HG03439 (cell line): ENCODE results near the gene ARHGAP18.

Experiments
- ATAC-seq: cut with Tn5 transposase; IDR thresholded peaks from one replicate; pipeline ENCODE4 v1.9.1; 2021; ENCODE audit warnings: mild to moderate bottlenecking, moderate library complexity; ENCODE audit not compliant: unreplicated experiment

Gene ARHGAP18

DNA sequence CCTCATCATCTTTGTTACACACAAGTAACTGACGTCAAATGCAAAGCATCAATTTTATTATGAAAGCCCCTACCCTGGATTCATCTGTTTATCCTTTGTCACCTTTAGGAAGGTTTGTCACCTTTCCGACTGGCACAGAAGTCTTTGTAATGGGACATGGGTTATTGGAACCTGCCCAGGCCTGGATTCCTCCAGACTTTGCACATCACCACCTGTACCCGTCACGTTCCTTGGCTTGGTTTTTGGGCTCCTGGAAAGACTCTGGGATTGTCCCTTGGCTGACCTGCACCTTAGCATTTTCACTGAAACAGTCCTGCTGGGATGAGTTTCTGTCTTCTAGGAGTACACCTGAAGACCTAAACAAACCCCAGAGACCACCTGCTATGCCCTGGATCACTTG, 15.4 kb upstream of the ARHGAP18 start:
- no peak for ATAC-seq

DNA sequence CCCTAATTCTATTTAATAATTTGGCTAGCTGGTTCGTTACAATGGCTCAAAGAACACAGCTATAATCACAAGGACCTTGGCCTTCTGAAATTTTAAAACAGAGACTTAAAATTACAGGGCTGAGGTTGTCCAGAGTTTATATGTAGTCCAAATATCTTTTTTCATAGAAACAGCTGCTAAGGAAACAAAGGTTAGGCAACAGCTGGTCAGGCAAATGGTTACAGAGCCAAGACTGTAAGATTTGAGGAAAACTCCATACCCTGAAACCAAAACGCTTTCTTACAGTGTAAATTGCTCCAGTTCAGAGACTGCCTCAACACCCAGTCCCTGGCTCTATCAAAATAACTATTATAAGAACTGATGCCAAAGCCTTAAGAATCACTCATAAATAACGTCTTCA, 9.7 kb upstream of the ARHGAP18 start:
- no peak for ATAC-seq

DNA sequence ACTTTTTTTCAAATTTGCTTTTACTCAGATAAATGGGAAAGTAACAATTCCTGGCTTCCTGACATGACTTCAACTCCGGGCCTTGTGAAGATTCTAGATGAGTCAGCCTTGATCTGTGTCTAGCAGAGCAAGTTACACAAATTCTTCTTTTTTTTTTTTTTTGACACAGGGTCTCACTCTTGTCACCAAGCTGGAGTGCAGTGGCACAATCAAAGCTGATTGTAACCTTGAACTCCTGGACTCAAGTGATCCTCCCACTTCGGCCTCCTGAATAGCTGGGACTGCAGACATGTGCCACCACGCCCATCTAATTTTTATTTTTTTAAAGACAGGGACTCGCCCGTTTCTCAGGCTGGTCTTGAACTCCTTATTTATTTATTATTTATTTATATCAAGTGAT, 7.3 kb upstream of the ARHGAP18 start:
- ATAC-seq, result no peak

DNA sequence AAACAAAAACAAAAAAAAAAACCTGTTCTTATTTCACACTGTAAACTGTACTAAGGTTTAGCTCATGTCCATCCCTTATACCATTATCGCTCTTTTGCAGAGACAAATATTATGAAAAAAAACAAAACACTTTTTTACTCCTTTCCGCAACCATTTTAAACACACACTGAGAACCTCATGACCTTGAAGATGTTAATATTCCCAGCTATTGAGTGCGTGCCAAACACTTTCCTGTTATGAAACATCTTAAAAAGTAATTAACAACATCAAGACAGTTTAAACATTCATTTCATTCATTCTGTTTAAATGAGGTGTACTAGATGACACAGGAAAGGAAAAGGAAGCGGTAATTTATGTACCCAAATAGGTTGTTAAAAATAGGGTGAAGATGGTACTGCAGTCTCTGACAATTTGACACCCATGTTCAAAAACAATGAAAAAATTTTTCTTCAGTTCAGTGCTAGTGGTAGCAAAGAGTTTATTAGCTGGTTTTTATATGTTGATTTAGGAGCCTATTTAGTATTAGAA, 3.9 kb upstream of the ARHGAP18 start:
- no peak for ATAC-seq

DNA sequence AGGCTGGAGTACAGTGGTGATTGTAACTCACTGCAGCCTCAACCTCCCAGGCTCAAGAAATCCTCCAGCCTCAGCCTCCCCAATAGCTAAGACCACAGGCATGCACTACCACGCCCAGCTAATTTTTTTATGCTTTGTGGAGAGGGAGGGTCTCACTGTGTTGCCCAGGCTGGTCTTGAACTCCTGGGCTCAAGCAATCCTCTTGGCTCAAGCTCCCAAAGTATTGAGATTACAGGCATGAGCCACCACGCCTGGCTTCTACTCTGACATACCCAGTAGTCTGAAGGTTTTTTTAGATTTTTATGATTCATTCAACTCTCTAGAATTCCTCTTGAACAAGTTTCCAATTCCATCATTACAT, 1.3 kb upstream of the ARHGAP18 start:
- ATAC-seq, result no peak

DNA sequence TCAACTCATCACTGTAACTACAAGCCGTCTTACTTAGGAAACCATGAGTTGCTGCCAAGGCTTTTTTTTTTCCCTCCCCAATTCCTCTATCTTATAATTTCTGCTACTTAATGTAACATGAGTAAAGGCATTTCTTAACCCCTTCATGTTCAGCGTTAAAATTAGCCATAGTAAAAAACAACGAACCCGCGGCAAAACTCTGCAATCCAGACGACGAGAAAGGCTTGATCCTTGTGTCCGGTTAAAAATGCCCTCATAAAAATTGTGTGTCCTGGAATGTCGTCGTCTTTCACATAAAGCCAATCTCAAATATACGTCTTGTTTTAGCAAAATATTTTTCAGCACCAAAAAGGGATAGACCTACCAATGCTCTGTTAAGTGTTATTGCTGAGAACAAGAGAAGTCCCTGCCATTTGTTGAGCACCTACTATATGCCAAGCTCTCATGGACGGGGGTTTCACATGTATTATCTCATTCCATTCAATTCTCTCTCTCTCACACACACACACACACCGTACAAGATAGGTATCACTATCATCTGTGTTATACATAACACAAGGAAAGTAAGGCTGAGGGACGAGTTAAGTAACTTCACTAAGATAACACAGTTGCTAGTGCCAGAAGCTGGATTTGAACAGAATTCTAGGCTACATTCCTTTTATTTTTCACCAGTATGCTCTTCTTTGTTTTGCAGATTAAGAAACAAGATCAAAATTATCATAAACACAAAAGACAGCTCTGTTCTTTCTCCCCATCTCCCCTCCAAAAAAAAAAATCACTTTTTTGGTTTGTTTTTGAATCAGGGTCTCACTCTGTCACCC, 683 bp upstream of the ARHGAP18 start:
- no peak for ATAC-seq

DNA sequence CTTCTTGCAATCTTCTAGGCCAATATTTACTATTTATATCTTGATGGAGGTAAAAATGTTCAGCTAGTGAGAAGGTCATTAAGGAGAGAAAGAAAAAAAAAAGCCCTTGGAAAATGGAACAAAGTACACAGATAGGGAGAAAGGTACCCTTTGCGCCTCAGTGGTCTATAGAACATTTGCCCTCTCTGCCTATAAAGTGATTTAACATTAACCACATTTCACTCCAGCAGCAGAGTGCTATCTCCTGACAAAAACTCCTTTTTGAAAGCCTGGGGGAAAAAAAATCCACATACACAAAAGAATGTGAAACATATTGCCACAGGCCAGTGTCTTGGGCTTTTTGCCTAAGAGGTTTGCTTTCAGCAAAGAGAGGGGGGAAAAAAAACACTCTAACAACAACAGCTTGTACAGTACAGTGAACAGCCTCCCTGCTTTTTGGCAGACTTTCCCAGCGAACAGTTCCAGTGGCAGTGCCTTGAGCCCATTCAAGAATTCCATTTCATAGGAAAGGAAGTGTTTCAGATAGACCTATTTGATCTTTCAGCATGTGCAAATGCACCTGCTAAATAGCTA, 695 bp downstream of the ARHGAP18 start:
- ATAC-seq, result peak; percentile 19

DNA sequence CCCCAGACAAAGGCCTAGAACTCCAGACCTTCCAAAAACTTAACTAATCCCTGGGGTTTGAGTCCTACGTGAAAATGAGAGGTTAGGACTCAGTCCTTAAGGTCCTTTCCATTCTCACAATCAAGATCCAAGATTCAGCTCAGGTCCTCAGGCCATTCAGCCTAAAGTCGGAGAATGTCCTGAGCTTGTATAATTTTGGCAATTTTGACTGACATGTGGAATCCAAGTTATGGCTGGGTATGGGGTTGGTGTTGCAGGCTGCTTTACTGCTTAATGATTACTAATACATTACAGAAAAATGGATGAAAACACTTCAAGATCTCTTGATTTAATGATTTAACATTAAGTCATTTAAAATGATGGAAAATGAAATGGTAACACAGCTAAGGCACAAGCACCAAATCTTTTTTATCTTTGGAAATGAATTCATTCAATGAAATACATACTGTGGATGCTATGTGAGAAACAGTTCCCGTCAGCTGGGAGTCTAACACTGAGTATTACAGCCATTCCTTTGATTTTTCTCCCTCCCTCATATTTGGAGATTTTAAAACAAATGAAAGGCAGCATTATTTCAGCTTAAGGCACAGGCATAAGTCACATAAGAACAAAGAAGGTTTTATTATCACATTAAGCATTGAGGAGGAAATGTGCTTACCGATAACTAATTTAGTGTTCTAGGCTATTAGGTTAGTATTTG, 1.3 kb downstream of the ARHGAP18 start:
- ATAC-seq, result no peak

DNA sequence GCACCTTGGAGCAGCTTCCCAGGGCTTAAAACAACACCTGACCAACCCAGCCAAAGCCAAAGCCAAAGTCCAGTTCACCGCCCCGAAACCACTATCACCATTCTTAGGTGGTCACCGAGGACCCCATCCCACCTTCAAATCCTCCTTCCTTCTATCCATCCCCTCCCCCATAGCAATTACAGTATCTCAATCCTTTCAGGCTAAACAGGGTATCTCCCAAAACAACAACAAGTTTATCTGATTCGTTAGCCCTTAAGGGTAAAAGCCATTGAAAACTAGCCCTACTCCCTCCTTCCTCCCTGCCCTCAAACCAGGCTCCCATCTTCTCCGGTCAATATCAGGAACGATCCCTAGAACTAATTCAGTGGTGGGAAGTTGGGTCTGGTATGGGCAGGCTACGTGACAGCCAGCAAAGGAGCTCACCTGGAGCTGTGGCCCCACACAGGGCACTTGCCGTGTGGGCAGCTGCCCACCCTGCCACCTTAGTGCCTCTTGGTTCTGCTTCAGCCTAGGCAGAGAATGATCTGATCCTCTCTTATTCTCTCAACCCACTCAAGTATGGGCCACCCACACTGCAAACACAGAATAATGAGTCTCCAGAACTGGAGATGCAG, 2.0 kb downstream of the ARHGAP18 start:
- no peak for ATAC-seq

DNA sequence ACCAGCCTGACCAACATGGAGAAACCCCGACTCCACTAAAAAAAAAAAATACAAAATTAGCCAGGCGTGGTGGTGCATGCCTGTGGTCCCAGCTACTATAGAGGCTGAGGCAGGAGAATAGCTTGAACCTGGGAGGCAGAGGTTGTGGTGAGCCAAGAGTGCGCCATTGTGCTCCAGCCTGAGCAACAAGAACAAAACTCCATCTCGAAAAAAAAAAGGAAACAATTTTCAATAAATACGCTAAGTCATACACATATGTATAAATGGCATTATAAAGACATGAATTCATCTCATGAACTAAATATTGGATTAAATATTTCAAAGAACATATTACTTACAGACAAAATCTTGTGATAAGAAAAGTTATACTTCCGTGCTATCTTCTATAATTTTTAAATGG, 2.9 kb downstream of the ARHGAP18 start:
- ATAC-seq, result no peak

DNA sequence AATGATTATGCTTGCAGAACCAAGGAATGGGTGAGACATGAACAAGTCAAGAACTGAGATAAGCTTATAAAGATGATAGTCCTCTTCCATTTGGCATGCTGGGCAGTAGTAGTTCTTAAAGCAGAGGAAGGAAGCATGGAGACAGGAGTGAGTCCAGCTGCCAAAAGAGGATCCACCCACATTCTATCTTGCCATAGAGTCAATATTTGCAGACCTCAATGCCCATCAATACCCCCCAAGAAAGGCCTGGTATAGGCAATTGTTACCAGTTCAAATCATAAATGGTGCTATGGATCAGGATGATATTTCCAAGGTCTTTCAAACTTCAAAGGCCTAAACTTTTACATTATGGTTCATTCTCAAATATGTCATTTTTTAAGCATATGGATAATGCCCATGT, 4.8 kb downstream of the ARHGAP18 start:
- no peak for ATAC-seq

DNA sequence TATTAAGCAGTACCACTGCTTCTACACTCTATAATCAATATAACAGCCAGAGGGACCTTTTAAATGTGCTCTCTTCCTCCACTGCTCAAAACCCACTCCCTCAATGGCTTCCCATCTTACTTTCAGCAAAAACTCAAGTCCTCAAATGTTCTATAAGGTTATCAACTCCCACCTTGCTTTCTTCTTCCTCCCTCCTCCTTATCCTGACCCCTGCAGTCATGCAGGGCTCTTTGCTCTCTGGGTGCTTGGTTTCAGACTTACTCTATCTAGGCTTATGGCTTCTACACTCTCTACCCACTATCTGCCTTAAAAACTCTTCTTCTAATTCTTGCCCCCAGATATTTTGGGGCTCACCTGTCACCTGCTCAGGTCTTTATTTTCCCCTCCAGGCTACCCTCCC, 5.3 kb downstream of the ARHGAP18 start:
- no peak for ATAC-seq

DNA sequence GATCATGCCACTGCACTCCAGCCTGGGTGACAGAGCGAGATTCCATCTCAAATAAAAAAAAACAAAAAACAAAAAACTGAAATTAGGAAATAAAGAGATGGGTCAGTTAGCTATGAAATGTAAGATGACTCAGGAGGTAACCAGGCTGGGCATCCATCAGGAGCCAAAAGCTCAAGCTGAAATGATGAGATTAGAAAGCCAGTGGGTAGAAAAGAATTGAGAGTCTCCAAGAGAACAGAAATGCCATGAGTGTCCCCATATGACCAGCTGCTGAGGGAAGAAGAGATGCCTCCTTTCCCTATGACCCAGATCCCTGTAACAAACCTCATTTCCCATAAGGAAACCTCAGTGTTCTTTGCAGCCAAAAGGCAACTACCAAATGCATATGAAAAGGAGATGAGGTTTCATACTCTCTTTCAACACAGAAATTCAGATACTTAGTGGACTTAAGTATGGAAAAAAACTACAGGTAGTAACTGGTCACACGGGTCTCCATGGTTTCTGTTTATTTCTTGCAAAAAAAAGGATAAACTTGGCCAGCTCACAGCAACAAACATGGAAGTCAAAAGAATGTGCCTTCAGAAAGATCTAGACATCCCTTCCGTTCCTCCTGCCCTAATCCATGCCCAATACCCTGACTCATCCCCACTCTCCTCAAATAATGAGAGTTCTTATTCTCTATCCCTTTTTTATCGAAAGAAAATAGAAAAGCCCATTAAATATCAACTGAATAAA, 8.1 kb downstream of the ARHGAP18 start:
- ATAC-seq, result no peak

DNA sequence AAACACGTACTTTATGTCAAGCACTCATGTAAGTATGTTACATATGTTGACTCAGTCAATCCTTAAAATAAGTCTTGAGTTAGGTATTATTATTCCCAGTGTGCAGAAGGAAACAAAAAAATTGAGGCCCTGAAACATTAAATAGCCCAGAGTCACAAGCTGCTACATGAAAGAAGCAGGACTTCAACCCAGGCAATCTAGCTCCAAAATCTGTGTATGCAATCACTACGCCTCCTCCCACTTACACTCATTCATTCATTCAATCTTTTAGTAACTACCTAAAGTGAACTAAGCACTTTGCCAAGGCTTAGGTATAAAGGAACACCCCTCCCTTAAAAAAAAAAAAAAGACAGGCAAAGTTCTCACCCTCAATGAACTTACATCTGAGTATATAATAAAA, 9.3 kb downstream of the ARHGAP18 start:
- no peak for ATAC-seq

DNA sequence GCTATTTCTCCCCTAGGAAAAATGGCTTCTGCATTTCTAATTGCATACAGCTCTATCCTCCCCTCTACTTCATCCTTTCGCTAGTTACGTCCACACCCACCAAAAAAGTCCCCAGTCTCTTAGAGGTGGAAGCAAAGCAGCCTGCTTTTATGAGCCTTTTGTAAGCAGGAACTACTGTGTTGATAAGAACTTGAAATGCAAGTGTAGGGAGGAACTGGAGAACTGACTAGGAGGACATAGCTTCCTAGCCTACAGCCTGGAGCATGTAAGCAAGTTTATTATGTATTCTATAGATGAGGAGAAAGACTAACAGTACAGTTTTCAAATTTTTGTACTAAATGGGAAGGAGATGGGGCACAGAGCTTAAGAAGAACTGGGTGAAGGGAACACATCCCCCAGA, 10.3 kb downstream of the ARHGAP18 start:
- ATAC-seq, result no peak

DNA sequence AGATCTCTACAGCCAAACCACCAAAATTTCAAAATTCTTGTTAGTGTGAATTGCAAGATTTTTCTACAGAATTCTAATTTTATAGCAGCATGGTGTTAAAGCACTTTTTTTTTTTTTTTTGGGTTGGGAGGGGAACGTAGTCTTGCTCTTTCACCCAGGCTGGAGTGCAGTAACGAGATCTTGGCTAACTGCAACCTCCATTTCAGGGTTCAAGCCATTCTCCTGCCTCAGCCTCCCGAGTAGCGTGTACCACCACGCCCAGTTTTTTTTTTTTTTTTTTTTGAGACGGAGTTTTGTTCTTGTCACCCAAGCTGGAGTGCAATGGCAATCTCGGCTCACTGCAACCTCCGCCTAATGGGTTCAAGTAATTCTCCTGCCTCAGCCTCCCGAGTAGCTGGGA, 11.5 kb downstream of the ARHGAP18 start:
- no peak for ATAC-seq

DNA sequence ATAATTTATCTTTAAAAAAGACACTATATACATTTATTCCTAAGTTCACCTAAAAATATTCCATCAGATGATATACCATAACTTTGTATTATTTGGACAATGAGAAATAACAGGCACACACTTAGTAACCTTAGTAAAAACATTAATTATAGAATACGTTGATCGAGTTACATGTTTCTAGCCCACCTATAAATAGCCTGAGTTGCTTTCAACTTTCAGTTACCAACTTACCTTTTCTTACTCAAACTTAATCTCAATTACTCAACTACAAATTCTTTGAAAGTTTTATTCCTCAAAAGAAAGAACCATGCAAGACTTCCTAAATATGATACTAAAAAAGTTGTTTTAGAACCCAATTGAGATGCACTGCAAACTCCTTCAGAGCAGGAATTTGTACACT, 12.2 kb downstream of the ARHGAP18 start:
- ATAC-seq, result no peak

DNA sequence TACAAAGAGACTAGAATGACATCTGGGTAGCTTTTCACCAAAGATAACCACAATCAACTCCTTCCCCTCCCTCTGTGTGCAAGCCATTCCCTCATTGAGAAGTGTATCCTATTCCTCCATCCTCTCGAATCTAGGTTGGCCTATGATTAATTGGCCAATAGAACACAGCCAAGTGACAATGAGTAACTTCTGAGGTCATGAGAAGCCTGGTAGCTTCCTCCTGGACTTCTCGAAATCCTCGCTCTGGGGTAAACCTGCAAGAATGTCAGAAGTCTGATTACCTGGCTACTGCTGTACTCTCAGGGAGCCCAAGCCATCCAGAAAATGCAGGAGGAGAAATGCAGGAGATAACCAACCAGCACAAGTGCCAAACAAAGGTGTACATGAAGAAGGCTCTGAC, 13.1 kb downstream of the ARHGAP18 start:
- ATAC-seq, result no peak

DNA sequence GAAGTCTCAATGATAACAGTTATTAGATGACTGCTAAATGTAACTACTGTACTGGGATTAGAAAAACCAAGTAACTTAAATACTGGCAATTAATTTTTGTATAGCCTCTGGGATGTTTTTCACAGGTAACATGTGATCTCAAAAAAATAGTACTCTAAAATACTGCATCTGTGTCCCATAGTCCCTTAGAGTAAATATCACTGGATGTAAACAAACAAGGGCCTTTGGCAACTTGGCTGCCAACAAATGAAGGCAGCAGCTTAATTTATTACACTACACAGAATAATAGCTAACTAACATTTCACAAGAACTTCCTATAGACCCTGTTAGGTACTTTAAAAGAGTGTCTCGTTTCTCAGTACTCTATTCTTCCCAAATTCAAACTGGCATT, 14.0 kb downstream of the ARHGAP18 start:
- ATAC-seq, result no peak

DNA sequence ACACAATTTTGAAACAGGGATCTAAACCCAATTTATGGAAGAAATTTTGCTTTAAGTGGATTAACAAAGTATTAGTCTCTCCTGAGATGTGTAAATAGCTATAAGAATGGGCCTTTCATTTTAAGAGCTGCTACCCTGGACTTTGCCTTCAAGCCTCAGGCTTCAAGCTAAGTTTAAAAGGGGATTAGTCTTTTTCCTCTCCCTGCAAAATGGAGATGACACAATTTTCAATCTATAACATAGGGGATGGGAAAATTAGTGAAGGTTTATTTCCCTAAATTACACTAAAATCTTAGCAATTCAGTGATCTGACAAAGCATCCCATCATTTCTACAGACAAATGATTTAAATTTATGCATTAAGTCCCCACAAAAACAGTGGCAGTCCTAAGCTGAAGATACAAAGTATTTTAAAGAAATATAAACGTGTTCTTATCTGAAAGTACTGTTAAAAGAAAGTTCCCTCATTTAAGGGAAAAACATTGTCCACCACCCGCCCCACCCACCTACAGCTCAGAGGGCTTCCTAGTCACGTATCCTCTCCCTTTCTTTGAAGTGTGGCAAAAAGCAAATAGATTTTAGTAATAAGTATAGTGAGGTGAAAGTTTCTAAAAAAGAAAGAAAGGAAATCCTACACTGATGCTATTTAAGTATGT, 14.5 kb downstream of the ARHGAP18 start:
- peak; percentile 84 for ATAC-seq
